ENCODE measurements around the gene LCT.
A peak's percentile ranks its signal among the peaks of the same experiment; 100 is the strongest.

LCT gene

DNA sequence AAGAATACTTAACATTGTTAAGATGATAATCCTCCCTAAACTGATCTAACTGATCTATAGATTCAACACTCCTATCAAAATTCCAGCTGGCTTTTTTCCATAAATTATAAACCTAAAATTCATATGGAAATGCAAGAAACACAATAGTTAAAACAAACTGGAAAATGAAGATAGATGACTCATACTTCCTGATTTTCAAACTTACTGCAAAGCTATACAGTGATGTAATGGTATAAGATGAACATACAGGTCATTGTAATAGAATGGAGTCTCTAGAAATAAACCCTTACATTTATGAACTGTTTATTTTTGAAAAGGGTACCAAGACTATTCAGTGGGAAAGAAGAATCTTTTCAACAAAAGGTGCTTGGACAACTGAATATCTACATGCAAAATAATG, 63.1 kb downstream of the LCT start:
- H3K27me3 ChIP-seq (ENCODE audit: control insufficient read depth, insufficient read depth, low read length) = no peaks in the 10 kb centered on the region
- no peaks in the 10 kb centered on the region for H3K4me1 ChIP-seq (ENCODE audit: control insufficient read depth, insufficient read depth, low read length)
- H3K9me3 ChIP-seq (ENCODE audit: control insufficient read depth, insufficient read depth, low read depth, low read length) = no peaks in the 10 kb centered on the region
- peaks cover 92% of the 10 kb centered on the region for H3K36me3 ChIP-seq (ENCODE audit: control insufficient read depth, insufficient read depth, low read length)
- no peak overlapping the region for H3K9ac ChIP-seq (ENCODE audit: low read length)
- H3K4me3 ChIP-seq (ENCODE audit: low read depth, low read length) = no peak overlapping the region
- H3K27ac ChIP-seq (ENCODE audit: low read depth, low read length) = no peak overlapping the region

DNA sequence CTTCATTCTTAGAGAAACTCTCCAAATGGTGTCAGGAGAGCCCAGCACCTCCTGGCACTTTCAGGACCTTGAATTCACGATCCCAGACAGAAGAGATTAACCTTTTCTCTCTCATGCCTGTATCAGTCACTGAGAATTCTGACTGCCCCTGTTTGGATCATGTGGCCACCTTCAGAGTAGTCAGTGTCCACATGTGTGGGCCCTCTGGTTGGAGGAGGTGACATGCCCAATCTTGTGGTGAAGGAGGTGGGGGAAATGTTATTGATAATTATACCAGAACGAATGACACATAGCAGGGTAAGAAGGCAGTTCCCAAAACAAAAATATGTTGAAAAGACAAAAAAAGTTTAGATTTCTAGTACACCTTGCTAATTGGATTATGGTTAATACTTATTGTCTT, 63.7 kb downstream of the LCT start:
- H3K9ac ChIP-seq (ENCODE audit: low read length) = no peak overlapping the region
- no peak overlapping the region for H3K4me3 ChIP-seq (ENCODE audit: low read depth, low read length)
- no peaks in the 10 kb centered on the region for H3K4me1 ChIP-seq (ENCODE audit: control insufficient read depth, insufficient read depth, low read length)
- no peaks in the 10 kb centered on the region for H3K27me3 ChIP-seq (ENCODE audit: control insufficient read depth, insufficient read depth, low read length)
- H3K36me3 ChIP-seq (ENCODE audit: control insufficient read depth, insufficient read depth, low read length) = peaks cover 89% of the 10 kb centered on the region
- H3K27ac ChIP-seq (ENCODE audit: low read depth, low read length) = no peak overlapping the region
- H3K9me3 ChIP-seq (ENCODE audit: control insufficient read depth, insufficient read depth, low read depth, low read length) = no peaks in the 10 kb centered on the region

DNA sequence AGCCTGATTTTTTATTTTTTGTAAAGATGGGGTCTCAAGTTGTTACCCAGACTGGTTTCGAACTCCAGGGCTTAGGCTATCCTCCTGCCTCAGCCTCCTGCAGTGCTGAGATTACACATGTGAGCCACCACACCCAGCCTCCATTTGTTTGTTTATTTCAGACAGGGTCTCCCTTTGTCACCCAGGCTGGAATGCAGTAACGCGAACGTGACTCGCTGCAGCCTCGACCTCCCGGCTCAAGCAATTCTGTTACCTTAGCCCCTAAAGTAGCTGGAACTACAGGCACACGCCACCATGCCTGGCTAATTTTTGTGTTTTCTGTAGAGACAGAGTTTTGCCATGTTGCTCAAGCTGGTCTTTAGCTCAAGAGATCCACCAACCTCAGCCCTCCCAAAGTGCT, 68.1 kb downstream of the LCT start:
- peaks cover 86% of the 10 kb centered on the region for H3K36me3 ChIP-seq (ENCODE audit: control insufficient read depth, insufficient read depth, low read length)

DNA sequence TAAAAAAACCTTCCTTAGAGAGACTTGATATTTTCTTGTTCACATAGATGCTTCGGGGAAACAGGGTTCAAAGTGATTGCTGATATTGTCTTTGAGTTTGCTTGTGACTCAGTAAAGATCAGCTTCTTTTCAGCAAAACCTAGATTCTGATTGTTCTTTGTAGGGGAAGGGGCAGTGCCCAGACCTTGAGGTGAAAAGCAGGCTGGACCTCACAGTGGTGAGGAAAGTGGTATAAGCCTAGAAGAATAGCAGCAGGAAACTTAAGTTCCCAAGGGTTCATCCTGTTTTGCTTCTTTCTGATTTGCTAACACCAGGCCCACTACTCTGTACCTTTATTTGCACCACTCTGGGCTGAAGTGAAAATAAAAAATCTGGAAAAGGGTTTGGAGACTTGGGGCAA, 74.5 kb downstream of the LCT start:
- Histone ChIP-seq H3K27ac (ENCODE audit: low read depth, low read length) (no peak overlapping the region), H3K9ac (ENCODE audit: low read length) (no peak overlapping the region), H3K36me3 (ENCODE audit: control insufficient read depth, insufficient read depth, low read length) (peaks cover 89% of the 10 kb centered on the region), H3K27me3 (ENCODE audit: control insufficient read depth, insufficient read depth, low read length) (no peaks in the 10 kb centered on the region), H3K4me3 (ENCODE audit: low read depth, low read length) (no peak overlapping the region), H3K4me1 (ENCODE audit: control insufficient read depth, insufficient read depth, low read length) (no peaks in the 10 kb centered on the region), H3K9me3 (ENCODE audit: control insufficient read depth, insufficient read depth, low read depth, low read length) (no peaks in the 10 kb centered on the region)

More for the DNA sequence above, 68.1 kb downstream of the LCT start:
- no peaks in the 10 kb centered on the region for H3K4me1 ChIP-seq (ENCODE audit: control insufficient read depth, insufficient read depth, low read length)
- no peak overlapping the region for H3K4me3 ChIP-seq (ENCODE audit: low read depth, low read length)
- H3K27ac ChIP-seq (ENCODE audit: low read depth, low read length) = no peak overlapping the region
- no peaks in the 10 kb centered on the region for H3K9me3 ChIP-seq (ENCODE audit: control insufficient read depth, insufficient read depth, low read depth, low read length)
- no peak overlapping the region for H3K9ac ChIP-seq (ENCODE audit: low read length)
- no peaks in the 10 kb centered on the region for H3K27me3 ChIP-seq (ENCODE audit: control insufficient read depth, insufficient read depth, low read length)

DNA sequence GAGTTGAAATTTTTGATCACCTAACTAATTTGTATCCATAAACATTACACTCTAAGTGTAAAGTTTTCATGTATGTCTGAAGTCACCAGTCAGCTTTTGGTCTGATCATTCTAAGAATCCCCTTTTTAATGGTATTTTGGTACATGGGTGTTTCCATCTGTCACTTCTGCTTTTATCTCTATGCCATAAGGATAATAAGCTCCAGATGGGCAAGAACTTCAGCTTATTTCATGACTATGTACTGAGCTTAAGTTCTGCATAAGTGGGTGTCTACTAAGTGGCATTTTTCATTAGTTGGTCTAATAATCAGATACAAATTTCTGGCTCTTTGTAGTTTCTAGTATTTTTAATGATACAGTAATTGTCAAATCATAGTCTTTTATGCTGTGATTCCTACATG, 75.0 kb downstream of the LCT start:
- Histone ChIP-seq H3K4me3 (ENCODE audit: low read depth, low read length) (no peak overlapping the region), H3K9me3 (ENCODE audit: control insufficient read depth, insufficient read depth, low read depth, low read length) (no peaks in the 10 kb centered on the region), H3K27me3 (ENCODE audit: control insufficient read depth, insufficient read depth, low read length) (no peaks in the 10 kb centered on the region), H3K9ac (ENCODE audit: low read length) (no peak overlapping the region), H3K4me1 (ENCODE audit: control insufficient read depth, insufficient read depth, low read length) (no peaks in the 10 kb centered on the region), H3K36me3 (ENCODE audit: control insufficient read depth, insufficient read depth, low read length) (peaks cover 89% of the 10 kb centered on the region), H3K27ac (ENCODE audit: low read depth, low read length) (no peak overlapping the region)

DNA sequence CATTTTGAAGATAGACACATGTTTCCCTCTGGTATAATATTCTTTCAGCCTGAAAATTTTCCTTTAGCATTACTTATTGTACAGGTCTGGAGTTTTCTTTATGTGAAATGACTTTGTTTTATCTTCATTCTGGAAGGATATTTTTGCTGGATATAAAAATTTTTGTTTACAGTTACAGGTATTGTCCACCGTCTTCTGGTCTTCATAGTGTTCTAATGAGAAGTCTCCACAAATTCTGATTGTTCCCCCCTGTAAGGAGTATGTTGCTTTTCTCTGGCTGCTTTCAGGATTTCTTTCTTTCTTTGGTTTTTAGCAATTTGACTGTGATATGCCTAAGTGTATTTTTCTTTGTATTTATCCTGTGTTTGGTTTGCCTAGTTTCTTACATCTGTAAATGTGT, 80.3 kb downstream of the LCT start:
- Histone ChIP-seq H3K4me1 (ENCODE audit: control insufficient read depth, insufficient read depth, low read length) (no peaks in the 10 kb centered on the region), H3K27me3 (ENCODE audit: control insufficient read depth, insufficient read depth, low read length) (no peaks in the 10 kb centered on the region), H3K4me3 (ENCODE audit: low read depth, low read length) (no peak overlapping the region), H3K9ac (ENCODE audit: low read length) (no peak overlapping the region), H3K27ac (ENCODE audit: low read depth, low read length) (no peak overlapping the region), H3K36me3 (ENCODE audit: control insufficient read depth, insufficient read depth, low read length) (peaks cover 91% of the 10 kb centered on the region), H3K9me3 (ENCODE audit: control insufficient read depth, insufficient read depth, low read depth, low read length) (no peaks in the 10 kb centered on the region; the same call in 1 of the 2 replicates)

DNA sequence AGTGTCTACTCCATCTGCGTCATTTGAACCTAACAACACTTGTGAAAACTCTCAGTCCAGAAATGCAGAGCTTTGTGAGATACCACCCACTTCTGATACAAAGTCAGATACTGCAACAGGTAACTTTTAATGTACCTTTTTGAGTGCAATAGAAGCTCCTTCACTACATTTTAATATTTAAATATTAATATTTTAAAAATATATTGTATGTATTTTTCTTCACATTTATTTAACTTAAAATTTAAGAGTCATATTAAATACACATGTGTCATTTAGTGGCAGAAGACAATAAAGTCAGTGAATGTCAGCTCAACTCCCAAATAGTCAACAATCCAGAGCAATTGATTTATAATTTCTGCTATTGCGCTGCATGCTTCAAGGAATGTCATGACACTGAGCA, 81.4 kb downstream of the LCT start:
- Histone ChIP-seq H3K27me3 (ENCODE audit: control insufficient read depth, insufficient read depth, low read length) (no peaks in the 10 kb centered on the region), H3K4me3 (ENCODE audit: low read depth, low read length) (no peak overlapping the region), H3K27ac (ENCODE audit: low read depth, low read length) (no peak overlapping the region), H3K9ac (ENCODE audit: low read length) (no peak overlapping the region), H3K36me3 (ENCODE audit: control insufficient read depth, insufficient read depth, low read length) (peaks cover 85% of the 10 kb centered on the region), H3K9me3 (ENCODE audit: control insufficient read depth, insufficient read depth, low read depth, low read length) (no peaks in the 10 kb centered on the region; the same call in 1 of the 2 replicates), H3K4me1 (ENCODE audit: control insufficient read depth, insufficient read depth, low read length) (no peaks in the 10 kb centered on the region)

DNA sequence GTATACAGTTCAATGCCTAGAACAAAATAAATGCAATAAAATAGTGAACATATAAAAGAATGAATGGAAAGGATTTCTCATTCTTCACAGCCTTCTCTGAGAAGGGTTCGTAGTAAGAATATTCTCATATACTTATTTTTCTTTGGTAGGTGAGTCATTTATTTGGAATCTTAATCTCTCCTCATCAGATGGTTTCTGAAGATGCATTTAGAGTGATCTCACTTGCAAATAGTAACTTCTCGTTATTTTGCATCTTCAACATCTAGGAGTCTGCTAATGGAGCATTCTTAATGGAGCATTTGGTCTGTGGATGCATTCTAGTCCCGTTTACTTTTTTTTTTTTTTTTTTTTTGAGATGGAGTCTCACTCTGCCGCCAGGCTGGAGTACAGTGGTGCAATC, 91.4 kb downstream of the LCT start:
- Histone ChIP-seq H3K4me3 (ENCODE audit: low read depth, low read length) (no peak overlapping the region), H3K27ac (ENCODE audit: low read depth, low read length) (no peak overlapping the region), H3K9me3 (ENCODE audit: control insufficient read depth, insufficient read depth, low read depth, low read length) (no peaks in the 10 kb centered on the region), H3K36me3 (ENCODE audit: control insufficient read depth, insufficient read depth, low read length) (peaks cover 40% of the 10 kb centered on the region), H3K9ac (ENCODE audit: low read length) (no peak overlapping the region), H3K4me1 (ENCODE audit: control insufficient read depth, insufficient read depth, low read length) (peaks cover 8% of the 10 kb centered on the region; the same call in 1 of the 2 replicates), H3K27me3 (ENCODE audit: control insufficient read depth, insufficient read depth, low read length) (no peaks in the 10 kb centered on the region)

DNA sequence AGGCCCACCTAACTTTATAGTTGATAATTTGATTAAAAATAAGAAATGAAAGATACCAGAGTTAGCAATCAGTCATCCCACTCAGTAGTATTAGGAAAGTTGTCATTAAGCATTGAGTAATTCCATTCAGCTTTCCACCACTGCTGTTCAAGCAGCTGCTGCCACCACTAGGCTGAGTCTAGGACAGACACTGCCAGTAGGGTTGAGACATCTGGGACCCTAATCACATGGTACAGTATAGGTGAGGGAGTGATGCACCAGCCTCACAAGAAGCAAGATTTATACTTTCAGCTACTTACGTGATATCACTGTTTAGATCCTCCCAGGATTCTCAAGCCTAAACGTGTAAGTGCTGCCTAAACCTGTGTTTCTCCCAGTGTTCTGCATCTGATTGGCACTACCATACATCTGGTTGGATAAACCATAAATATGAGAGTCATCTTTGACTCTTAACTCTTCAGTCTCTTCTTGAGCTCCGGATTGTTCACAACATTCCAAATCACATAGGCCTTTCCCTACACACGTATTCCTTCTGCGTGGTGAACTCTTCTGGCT, 92.1 kb downstream of the LCT start:
- H3K9me3 ChIP-seq (ENCODE audit: control insufficient read depth, insufficient read depth, low read depth, low read length) = no peaks in the 10 kb centered on the region
- no peak overlapping the region for H3K9ac ChIP-seq (ENCODE audit: low read length)
- peak overlapping the region; percentile 94; the same call in 1 of the 2 replicates for H3K4me3 ChIP-seq (ENCODE audit: low read depth, low read length)
- no peaks in the 10 kb centered on the region for H3K27me3 ChIP-seq (ENCODE audit: control insufficient read depth, insufficient read depth, low read length)
- H3K36me3 ChIP-seq (ENCODE audit: control insufficient read depth, insufficient read depth, low read length) = peaks cover 34% of the 10 kb centered on the region
- peaks cover 8% of the 10 kb centered on the region; the same call in 1 of the 2 replicates for H3K4me1 ChIP-seq (ENCODE audit: control insufficient read depth, insufficient read depth, low read length)
- H3K27ac ChIP-seq (ENCODE audit: low read depth, low read length) = no peak overlapping the region

DNA sequence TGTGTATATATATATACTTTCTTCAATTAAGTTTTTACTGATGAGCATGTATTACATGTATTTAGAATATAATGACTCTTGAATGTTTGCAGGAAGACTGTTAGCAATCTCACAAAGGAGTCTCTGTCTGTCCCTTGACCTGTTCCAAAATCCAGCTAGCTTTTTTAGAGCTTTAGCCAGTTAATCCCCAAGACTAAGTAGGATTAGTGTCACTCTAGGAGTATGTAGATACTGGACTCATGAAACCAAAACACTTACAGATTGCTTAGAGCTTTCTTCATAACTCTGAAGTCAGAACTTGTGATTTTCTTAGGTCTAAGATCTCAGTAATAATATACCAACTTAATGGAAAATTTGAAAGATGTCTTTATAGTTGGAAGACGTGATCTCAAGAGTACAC, 93.1 kb downstream of the LCT start:
- H3K4me3 ChIP-seq (ENCODE audit: low read depth, low read length) = peak overlapping the region; percentile 94
- H3K27me3 ChIP-seq (ENCODE audit: control insufficient read depth, insufficient read depth, low read length) = no peaks in the 10 kb centered on the region
- peaks cover 8% of the 10 kb centered on the region; the same call in 1 of the 2 replicates for H3K4me1 ChIP-seq (ENCODE audit: control insufficient read depth, insufficient read depth, low read length)
- no peak overlapping the region for H3K9ac ChIP-seq (ENCODE audit: low read length)
- H3K36me3 ChIP-seq (ENCODE audit: control insufficient read depth, insufficient read depth, low read length) = peaks cover 24% of the 10 kb centered on the region
- H3K27ac ChIP-seq (ENCODE audit: low read depth, low read length) = no peak overlapping the region
- H3K9me3 ChIP-seq (ENCODE audit: control insufficient read depth, insufficient read depth, low read depth, low read length) = no peaks in the 10 kb centered on the region

DNA sequence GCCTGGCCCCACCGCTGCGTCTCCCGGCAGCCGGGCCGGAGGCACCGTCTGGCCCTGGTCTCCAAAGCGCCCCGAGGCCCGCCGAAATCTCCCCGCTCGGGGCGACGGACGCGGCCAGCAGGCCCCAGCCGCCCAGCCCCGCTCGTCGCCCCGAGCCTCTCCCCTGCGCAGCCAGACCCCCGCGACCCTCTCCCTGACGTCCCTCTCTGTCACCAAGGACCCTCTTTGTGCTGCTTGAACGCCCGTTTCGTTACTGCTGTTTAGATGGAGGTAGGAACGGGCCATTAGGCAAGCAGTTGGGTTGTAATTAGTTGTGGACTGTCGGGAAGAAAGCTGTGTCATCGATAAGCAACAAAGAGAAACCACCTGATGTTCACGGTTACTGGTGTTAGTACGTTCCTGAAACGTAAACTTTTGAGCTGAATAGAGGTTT, 94.6 kb downstream of the LCT start:
- no peaks in the 10 kb centered on the region for H3K27me3 ChIP-seq (ENCODE audit: control insufficient read depth, insufficient read depth, low read length)
- H3K4me1 ChIP-seq (ENCODE audit: control insufficient read depth, insufficient read depth, low read length) = peaks cover 8% of the 10 kb centered on the region; the same call in 1 of the 2 replicates
- peak overlapping the region; percentile 95 for H3K9ac ChIP-seq (ENCODE audit: low read length)
- H3K9me3 ChIP-seq (ENCODE audit: control insufficient read depth, insufficient read depth, low read depth, low read length) = no peaks in the 10 kb centered on the region
- H3K36me3 ChIP-seq (ENCODE audit: control insufficient read depth, insufficient read depth, low read length) = peaks cover 14% of the 10 kb centered on the region
- H3K27ac ChIP-seq (ENCODE audit: low read depth, low read length) = peak overlapping the region; percentile 95
- peak overlapping the region; percentile 94 for H3K4me3 ChIP-seq (ENCODE audit: low read depth, low read length)
